ENCODE measurements around the gene TENM4.

Gene TENM4

GRCh38 chr11:78742430-78742829 is 698.4 kb downstream of the TENM4 start:
- Histone ChIP-seq H3K27ac (replicated peaks; ENCODE audit: low read length) (no peak overlapping the region), H3K4me2 (ENCODE audit: insufficient read depth, low read length, poor library complexity, severe bottlenecking) (no peak overlapping the region), H2AK5ac (ENCODE audit: low read depth, low read length) (no peak overlapping the region), H2BK5ac (ENCODE audit: low read length) (no peak overlapping the region), H3K14ac (ENCODE audit: low read length) (no peak overlapping the region), H4K8ac (ENCODE audit: low read depth, low read length) (no peak overlapping the region), H3K27me3 (ENCODE audit: control insufficient read depth in 3 of 3, insufficient read depth in 3 of 3, low read depth in 1 of 3, low read length in 3 of 3) (no peaks in the 10 kb centered on the region), H3K79me1 (ENCODE audit: low read depth, low read length) (no peaks in the 10 kb centered on the region), H3K36me3 (replicated peaks in 1 of 2; ENCODE audit: control insufficient read depth in 2 of 2, insufficient read depth in 2 of 2, low read length in 2 of 2) (peaks cover 0 to 3% of the 10 kb centered on the region in 2 donors), H3K4ac (ENCODE audit: low read length) (no peak overlapping the region), H2BK120ac (ENCODE audit: low read depth, low read length) (no peak overlapping the region), H2BK15ac (ENCODE audit: low read length) (no peak overlapping the region), H4K91ac (ENCODE audit: low read depth, low read length, poor library complexity) (no peak overlapping the region), H2AFZ (ENCODE audit: low read length) (no peak overlapping the region), H2BK12ac (ENCODE audit: low read length) (no peak overlapping the region), H3K9ac (ENCODE audit: low read depth, low read length, poor library complexity) (no peak overlapping the region), H3K18ac (ENCODE audit: low read length) (no peak overlapping the region), H3K4me1 (ENCODE audit: control insufficient read depth in 2 of 2, insufficient read depth in 1 of 2, low read depth in 1 of 2, low read length in 2 of 2) (no peaks in the 10 kb centered on the region), H3K9me3 (replicated peaks in 1 of 2; ENCODE audit: control insufficient read depth in 2 of 2, insufficient read depth in 1 of 2, low read depth in 1 of 2, low read length in 2 of 2) (peaks cover 0 to 6% of the 10 kb centered on the region in 2 donors), H3K4me3 (ENCODE audit: low read length in 2 of 2) (no peak overlapping the region), H3K23ac (ENCODE audit: low read depth, low read length, poor library complexity) (no peak overlapping the region)
- no CpG with 5 or more reads among the region's 6 CpGs for WGBS, 2 donors (ENCODE audit: extremely low coverage in 2 of 2, insufficient read length in 2 of 2, insufficient replicate concordance in 1 of 2)
- DNase-seq (ENCODE audit: low spot score), result no peak

GRCh38 chr11:78741741-78742140 is 699.1 kb downstream of the TENM4 start:
- Histone ChIP-seq H3K27me3 (ENCODE audit: control insufficient read depth in 3 of 3, insufficient read depth in 3 of 3, low read depth in 1 of 3, low read length in 3 of 3) (no peaks in the 10 kb centered on the region), H2AFZ (ENCODE audit: low read length) (no peak overlapping the region), H3K9ac (ENCODE audit: low read depth, low read length, poor library complexity) (no peak overlapping the region), H3K18ac (ENCODE audit: low read length) (no peak overlapping the region), H3K27ac (replicated peaks; ENCODE audit: low read length) (no peak overlapping the region), H3K14ac (ENCODE audit: low read length) (no peak overlapping the region), H3K79me1 (ENCODE audit: low read depth, low read length) (no peaks in the 10 kb centered on the region), H4K8ac (ENCODE audit: low read depth, low read length) (no peak overlapping the region), H3K36me3 (replicated peaks in 1 of 2; ENCODE audit: control insufficient read depth in 2 of 2, insufficient read depth in 2 of 2, low read length in 2 of 2) (peaks cover 0 to 3% of the 10 kb centered on the region in 2 donors), H2AK5ac (ENCODE audit: low read depth, low read length) (no peak overlapping the region), H3K4me1 (ENCODE audit: control insufficient read depth in 2 of 2, insufficient read depth in 1 of 2, low read depth in 1 of 2, low read length in 2 of 2) (no peaks in the 10 kb centered on the region), H3K4me2 (ENCODE audit: insufficient read depth, low read length, poor library complexity, severe bottlenecking) (no peak overlapping the region), H2BK12ac (ENCODE audit: low read length) (no peak overlapping the region), H4K91ac (ENCODE audit: low read depth, low read length, poor library complexity) (no peak overlapping the region), H3K9me3 (replicated peaks in 1 of 2; ENCODE audit: control insufficient read depth in 2 of 2, insufficient read depth in 1 of 2, low read depth in 1 of 2, low read length in 2 of 2) (peaks cover 0 to 6% of the 10 kb centered on the region in 2 donors), H2BK15ac (ENCODE audit: low read length) (no peak overlapping the region), H2BK5ac (ENCODE audit: low read length) (no peak overlapping the region), H3K4me3 (ENCODE audit: low read length in 2 of 2) (no peak overlapping the region), H2BK120ac (ENCODE audit: low read depth, low read length) (no peak overlapping the region), H3K4ac (ENCODE audit: low read length) (no peak overlapping the region), H3K23ac (ENCODE audit: low read depth, low read length, poor library complexity) (no peak overlapping the region)
- no CpG with 5 or more reads among the region's 7 CpGs for WGBS, 2 donors (ENCODE audit: extremely low coverage in 2 of 2, insufficient read length in 2 of 2, insufficient replicate concordance in 1 of 2)
- DNase-seq (ENCODE audit: low spot score), result no peak

GRCh38 chr11:78740199-78741071 is 700.4 kb downstream of the TENM4 start:
- Histone ChIP-seq H3K79me1 (ENCODE audit: low read depth, low read length) (no peaks in the 10 kb centered on the region), H3K23ac (ENCODE audit: low read depth, low read length, poor library complexity) (no peak overlapping the region), H3K36me3 (replicated peaks in 1 of 2; ENCODE audit: control insufficient read depth in 2 of 2, insufficient read depth in 2 of 2, low read length in 2 of 2) (peaks cover 0 to 3% of the 10 kb centered on the region in 2 donors), H4K91ac (ENCODE audit: low read depth, low read length, poor library complexity) (no peak overlapping the region), H2AFZ (ENCODE audit: low read length) (no peak overlapping the region), H3K14ac (ENCODE audit: low read length) (peak overlapping the region; percentile 41), H2BK120ac (ENCODE audit: low read depth, low read length) (no peak overlapping the region), H3K9ac (ENCODE audit: low read depth, low read length, poor library complexity) (no peak overlapping the region), H3K18ac (ENCODE audit: low read length) (no peak overlapping the region), H2AK5ac (ENCODE audit: low read depth, low read length) (no peak overlapping the region), H3K27ac (replicated peaks; ENCODE audit: low read length) (no peak overlapping the region), H3K4me1 (ENCODE audit: control insufficient read depth in 2 of 2, insufficient read depth in 1 of 2, low read depth in 1 of 2, low read length in 2 of 2) (no peaks in the 10 kb centered on the region), H2BK5ac (ENCODE audit: low read length) (no peak overlapping the region), H3K4ac (ENCODE audit: low read length) (no peak overlapping the region), H2BK12ac (ENCODE audit: low read length) (no peak overlapping the region), H3K4me3 (ENCODE audit: low read length in 2 of 2) (no peak overlapping the region), H2BK15ac (ENCODE audit: low read length) (no peak overlapping the region), H3K4me2 (ENCODE audit: insufficient read depth, low read length, poor library complexity, severe bottlenecking) (no peak overlapping the region), H3K9me3 (replicated peaks in 1 of 2; ENCODE audit: control insufficient read depth in 2 of 2, insufficient read depth in 1 of 2, low read depth in 1 of 2, low read length in 2 of 2) (peaks cover 0 to 6% of the 10 kb centered on the region in 2 donors), H3K27me3 (ENCODE audit: control insufficient read depth in 3 of 3, insufficient read depth in 3 of 3, low read depth in 1 of 3, low read length in 3 of 3) (no peaks in the 10 kb centered on the region), H4K8ac (ENCODE audit: low read depth, low read length) (no peak overlapping the region)
- no CpG with 5 or more reads among the region's 12 CpGs for WGBS, 2 donors (ENCODE audit: extremely low coverage in 2 of 2, insufficient read length in 2 of 2, insufficient replicate concordance in 1 of 2)
- no peak for DNase-seq (ENCODE audit: low spot score)

- Histone ChIP-seq H3K9ac (ENCODE audit: low read depth, low read length, poor library complexity) (no peak overlapping the region), H2BK15ac (ENCODE audit: low read length) (no peak overlapping the region), H2BK5ac (ENCODE audit: low read length) (no peak overlapping the region), H2AK5ac (ENCODE audit: low read depth, low read length) (no peak overlapping the region), H3K4me3 (ENCODE audit: low read length in 2 of 2) (no peak overlapping the region), H3K36me3 (replicated peaks in 1 of 2; ENCODE audit: control insufficient read depth in 2 of 2, insufficient read depth in 2 of 2, low read length in 2 of 2) (peaks cover 0 to 3% of the 10 kb centered on the region in 2 donors), H3K79me1 (ENCODE audit: low read depth, low read length) (no peaks in the 10 kb centered on the region), H2AFZ (ENCODE audit: low read length) (no peak overlapping the region), H3K4ac (ENCODE audit: low read length) (no peak overlapping the region), H3K9me3 (replicated peaks in 1 of 2; ENCODE audit: control insufficient read depth in 2 of 2, insufficient read depth in 1 of 2, low read depth in 1 of 2, low read length in 2 of 2) (peaks cover 0 to 6% of the 10 kb centered on the region in 2 donors), H3K23ac (ENCODE audit: low read depth, low read length, poor library complexity) (no peak overlapping the region), H3K18ac (ENCODE audit: low read length) (no peak overlapping the region), H3K14ac (ENCODE audit: low read length) (no peak overlapping the region), H4K8ac (ENCODE audit: low read depth, low read length) (no peak overlapping the region), H3K4me1 (ENCODE audit: control insufficient read depth in 2 of 2, insufficient read depth in 1 of 2, low read depth in 1 of 2, low read length in 2 of 2) (no peaks in the 10 kb centered on the region), H2BK12ac (ENCODE audit: low read length) (no peak overlapping the region), H2BK120ac (ENCODE audit: low read depth, low read length) (no peak overlapping the region), H3K4me2 (ENCODE audit: insufficient read depth, low read length, poor library complexity, severe bottlenecking) (no peak overlapping the region), H3K27me3 (ENCODE audit: control insufficient read depth in 3 of 3, insufficient read depth in 3 of 3, low read depth in 1 of 3, low read length in 3 of 3) (no peaks in the 10 kb centered on the region), H3K27ac (replicated peaks; ENCODE audit: low read length) (no peak overlapping the region), H4K91ac (ENCODE audit: low read depth, low read length, poor library complexity) (no peak overlapping the region)
- WGBS, 2 donors (ENCODE audit: extremely low coverage in 2 of 2, insufficient read length in 2 of 2, insufficient replicate concordance in 1 of 2), result no CpG with 5 or more reads among the region's 1 CpG
- no peak for DNase-seq (ENCODE audit: low spot score)
Measured at GRCh38 chr11:78737891-78738290, 702.9 kb downstream of the TENM4 start.
